DND-41 (cell line): Measurements from ENCODE around the gene NRCAM.

Experiments
- ATAC-seq: fragments of 200-7000 bp; cut with Tn5 transposase; 3 replicates; pipeline ENCODE4 v1.9.1; 2021; ENCODE audit warnings: low read depth; ENCODE audit not compliant: insufficient read depth
- DNase-seq: peaks from one replicate; pipeline ENCODE4 v3.0.0-alpha.2; 2020
- H2AFZ ChIP-seq: 2 replicates; pipeline ENCODE4 v1.6.0; 2012; ENCODE audit warnings: low read depth, low read length
- H3K27ac ChIP-seq: 2 replicates; pipeline ENCODE4 v1.5.1; 2012; ENCODE audit warnings: low read length, inconsistent platforms
- H3K27me3 ChIP-seq: fragments of 200-600 bp; sonication (generic); 2 replicates; pipeline ENCODE4 v1.6.0; 2012; ENCODE audit warnings: low read length, mild to moderate bottlenecking, inconsistent platforms; ENCODE audit not compliant: insufficient read depth, poor library complexity
- H3K36me3 ChIP-seq: 2 replicates; pipeline ENCODE4 v1.5.1; 2012; ENCODE audit warnings: low read length, inconsistent platforms; ENCODE audit not compliant: insufficient read depth
- H3K4me1 ChIP-seq: 2 replicates; pipeline ENCODE4 v1.5.1; 2012; ENCODE audit warnings: mild to moderate bottlenecking, low read length; ENCODE audit not compliant: insufficient read depth
- H3K4me2 ChIP-seq: 2 replicates; pipeline ENCODE4 v1.6.0; 2012; ENCODE audit warnings: mild to moderate bottlenecking, moderate library complexity, low read length, inconsistent platforms; ENCODE audit not compliant: insufficient read depth
- H3K4me3 ChIP-seq, 2 experiments: fragments of 200-600 bp in 1 of 2; shearing (Covaris generic) in 1 of 2; 2 replicates each; pipeline ENCODE4 v1.5.1; 2012 to 2016; ENCODE audit warnings: inconsistent platforms in 2 of 2, low read length in 2 of 2, mild to moderate bottlenecking in 2 of 2, low read depth in 1 of 2, moderate library complexity in 1 of 2
- H3K79me2 ChIP-seq: 2 replicates; pipeline ENCODE4 v1.6.0; 2012; ENCODE audit warnings: low read length, inconsistent platforms; ENCODE audit not compliant: insufficient read depth
- H3K9ac ChIP-seq: 2 replicates; pipeline ENCODE4 v1.6.0; 2012; ENCODE audit warnings: low read depth, mild to moderate bottlenecking, inconsistent platforms, low read length, moderate library complexity
- H3K9me3 ChIP-seq: 2 replicates; pipeline ENCODE4 v1.5.1; 2012; ENCODE audit warnings: low read length, moderate library complexity, mild to moderate bottlenecking, inconsistent platforms; ENCODE audit not compliant: insufficient read depth, severe bottlenecking
- H4K20me1 ChIP-seq: 2 replicates; pipeline ENCODE4 v1.6.0; 2012; ENCODE audit warnings: low read length; ENCODE audit not compliant: insufficient read depth
- EZH2 ChIP-seq: IDR thresholded peaks from 3 replicates; pipeline ENCODE4 v1.6.1; 2012; ENCODE audit warnings: borderline replicate concordance, low read depth, mild to moderate bottlenecking, moderate library complexity, low read length, inconsistent platforms; ENCODE audit not compliant: severe bottlenecking
- TF ChIP-seq, protein P1 (sequence below): IDR thresholded peaks from 2 replicates; pipeline ENCODE4 v1.5.1; 2012; ENCODE audit warnings: borderline replicate concordance, low read length, moderate library complexity, mild to moderate bottlenecking; ENCODE audit not compliant: poor library complexity, severe bottlenecking; ENCODE audit errors: extremely low read depth

The NRCAM gene

DNA sequence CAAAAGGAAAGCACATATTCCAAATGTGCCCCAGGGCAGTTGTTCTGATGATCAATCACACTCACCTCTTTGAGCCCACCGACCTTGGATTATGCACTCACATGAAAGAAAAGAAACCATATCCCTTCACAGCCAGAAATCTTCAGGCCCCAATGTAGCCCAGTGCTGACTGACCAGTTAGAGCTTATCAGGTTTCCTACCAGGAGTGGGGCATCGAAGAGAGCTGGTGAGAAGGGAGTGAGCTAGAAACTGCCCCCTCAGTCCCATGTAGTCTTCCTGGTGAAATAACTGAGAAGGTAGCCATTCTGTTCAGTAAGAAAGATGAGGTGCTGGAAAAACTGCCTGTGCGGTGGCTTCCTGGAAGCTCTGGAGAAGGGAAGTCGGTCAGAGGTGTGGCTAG lies 32.2 kb downstream of the NRCAM start:
- no peaks in the 10 kb centered on the region for H3K4me1 ChIP-seq
- no peak overlapping the region for H3K27ac ChIP-seq
- no peak overlapping the region for H3K4me3 ChIP-seq
- no peaks in the 10 kb centered on the region for H3K9me3 ChIP-seq
- H3K79me2 ChIP-seq = no peaks in the 10 kb centered on the region
- H4K20me1 ChIP-seq = no peaks in the 10 kb centered on the region
- DNase-seq (no peak), ATAC-seq (no peak)
- H3K4me2 ChIP-seq = no peak overlapping the region
- no peak overlapping the region for H3K9ac ChIP-seq
- TF ChIP-seq, protein P1, sequence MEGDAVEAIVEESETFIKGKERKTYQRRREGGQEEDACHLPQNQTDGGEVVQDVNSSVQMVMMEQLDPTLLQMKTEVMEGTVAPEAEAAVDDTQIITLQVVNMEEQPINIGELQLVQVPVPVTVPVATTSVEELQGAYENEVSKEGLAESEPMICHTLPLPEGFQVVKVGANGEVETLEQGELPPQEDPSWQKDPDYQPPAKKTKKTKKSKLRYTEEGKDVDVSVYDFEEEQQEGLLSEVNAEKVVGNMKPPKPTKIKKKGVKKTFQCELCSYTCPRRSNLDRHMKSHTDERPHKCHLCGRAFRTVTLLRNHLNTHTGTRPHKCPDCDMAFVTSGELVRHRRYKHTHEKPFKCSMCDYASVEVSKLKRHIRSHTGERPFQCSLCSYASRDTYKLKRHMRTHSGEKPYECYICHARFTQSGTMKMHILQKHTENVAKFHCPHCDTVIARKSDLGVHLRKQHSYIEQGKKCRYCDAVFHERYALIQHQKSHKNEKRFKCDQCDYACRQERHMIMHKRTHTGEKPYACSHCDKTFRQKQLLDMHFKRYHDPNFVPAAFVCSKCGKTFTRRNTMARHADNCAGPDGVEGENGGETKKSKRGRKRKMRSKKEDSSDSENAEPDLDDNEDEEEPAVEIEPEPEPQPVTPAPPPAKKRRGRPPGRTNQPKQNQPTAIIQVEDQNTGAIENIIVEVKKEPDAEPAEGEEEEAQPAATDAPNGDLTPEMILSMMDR = no peak
- TF ChIP-seq EZH2 = no peak
- H2AFZ ChIP-seq = no peak overlapping the region
- H3K36me3 ChIP-seq = no peaks in the 10 kb centered on the region
- H3K27me3 ChIP-seq = peaks cover 14% of the 10 kb centered on the region

DNA sequence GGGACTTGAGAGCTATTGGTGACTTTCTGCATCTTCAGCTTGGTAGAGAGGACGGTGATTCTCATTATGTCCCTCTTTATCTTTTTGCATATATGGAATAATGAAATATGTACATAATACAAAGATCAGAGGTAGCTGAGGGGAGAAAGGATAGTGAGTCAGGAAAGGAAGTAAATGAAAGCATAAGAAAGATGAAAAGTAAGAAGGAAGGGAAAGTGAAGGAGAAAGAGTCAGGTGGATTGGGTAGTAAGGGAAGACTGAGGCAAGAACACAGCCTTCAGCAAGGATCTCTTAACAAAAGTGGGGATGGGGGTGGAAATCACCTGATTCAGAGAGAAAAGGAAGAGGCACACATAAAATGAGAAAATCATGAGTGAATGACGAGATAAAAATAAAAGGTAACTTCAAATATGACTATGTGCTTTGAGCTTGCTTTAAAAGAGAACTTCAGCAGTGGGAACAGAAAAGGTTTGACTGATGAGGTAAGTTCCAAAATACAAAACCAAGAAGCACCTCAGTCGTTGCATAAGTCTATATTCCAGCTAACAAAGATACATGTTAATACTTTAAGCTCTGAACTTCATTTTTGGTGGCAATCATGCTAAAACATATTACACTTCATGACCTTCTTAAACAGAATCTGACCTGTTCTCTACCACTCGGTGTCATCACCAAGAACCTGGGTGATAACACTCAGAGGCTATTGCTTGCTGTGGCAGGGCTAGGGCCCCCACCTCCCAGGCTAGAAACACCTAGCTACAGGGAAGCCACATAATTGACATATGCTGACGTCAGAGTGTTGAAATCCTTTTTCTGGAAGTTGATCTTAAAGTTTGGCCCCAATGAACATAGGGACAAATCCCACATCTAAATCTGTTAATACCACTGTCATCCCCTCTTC lies 32.9 kb downstream of the NRCAM start:
- ATAC-seq (no peak), DNase-seq (no peak)
- Histone ChIP-seq H3K4me3 (no peak overlapping the region), H3K9ac (no peak overlapping the region), H3K79me2 (no peaks in the 10 kb centered on the region), H2AFZ (no peak overlapping the region), H4K20me1 (no peaks in the 10 kb centered on the region), H3K9me3 (no peaks in the 10 kb centered on the region), H3K27ac (no peak overlapping the region), H3K36me3 (no peaks in the 10 kb centered on the region), H3K4me2 (no peak overlapping the region), H3K4me1 (no peaks in the 10 kb centered on the region), H3K27me3 (peaks cover 14% of the 10 kb centered on the region)
- TF ChIP-seq, protein P1 = no peak

DNA sequence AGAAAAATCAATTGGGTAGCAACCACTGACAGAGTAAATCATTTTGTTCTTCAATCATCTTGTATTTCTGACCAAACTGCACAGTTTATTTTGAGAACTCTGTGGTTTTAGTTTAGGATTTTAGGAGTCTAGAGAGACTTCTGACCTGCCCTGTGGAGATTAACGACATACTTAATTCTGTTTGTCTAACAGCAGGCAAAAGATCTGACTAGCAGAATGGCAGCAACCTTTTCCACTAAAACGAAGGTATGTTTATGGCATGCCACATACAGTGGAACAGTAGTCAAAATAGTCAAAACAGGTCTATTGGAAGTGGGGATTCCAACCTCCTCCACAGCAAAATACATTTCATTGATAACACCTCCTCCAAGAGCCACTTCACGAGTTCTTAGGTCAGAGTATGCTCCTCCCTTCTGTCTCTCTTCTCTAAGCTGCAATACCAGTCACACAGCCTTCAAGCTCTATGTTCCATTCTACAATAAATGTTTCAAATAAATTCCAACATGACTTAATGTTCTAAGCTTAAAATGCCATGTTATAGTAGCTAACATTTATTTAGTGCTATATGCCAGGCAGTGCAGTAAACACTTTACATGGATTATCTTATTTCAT lies 34.4 kb downstream of the NRCAM start:
- H3K9ac ChIP-seq = no peak overlapping the region
- no peaks in the 10 kb centered on the region for H3K9me3 ChIP-seq
- no peak overlapping the region for H2AFZ ChIP-seq
- no peaks in the 10 kb centered on the region for H3K4me1 ChIP-seq
- H3K79me2 ChIP-seq = no peaks in the 10 kb centered on the region
- H4K20me1 ChIP-seq = no peaks in the 10 kb centered on the region
- H3K27me3 ChIP-seq = peaks cover 7% of the 10 kb centered on the region
- TF ChIP-seq, protein P1 = no peak
- no peak for TF ChIP-seq EZH2
- no peak overlapping the region for H3K4me3 ChIP-seq
- no peak for DNase-seq
- no peak for ATAC-seq
- H3K27ac ChIP-seq = no peak overlapping the region
- H3K4me2 ChIP-seq = no peak overlapping the region
- no peaks in the 10 kb centered on the region for H3K36me3 ChIP-seq
